GF-D8 (cell line): ENCODE data around the gene FSIP2.
"Not testable (repeated sequence)": the region's sequence is repeated elsewhere in the genome, so short reads cannot be mapped to it uniquely, and the experiment has no call there.

Experiments
- DNase-seq: peaks from one replicate; lab custom pipeline; 2025; lab: John Stamatoyannopoulos, UW

Gene FSIP2

DNA sequence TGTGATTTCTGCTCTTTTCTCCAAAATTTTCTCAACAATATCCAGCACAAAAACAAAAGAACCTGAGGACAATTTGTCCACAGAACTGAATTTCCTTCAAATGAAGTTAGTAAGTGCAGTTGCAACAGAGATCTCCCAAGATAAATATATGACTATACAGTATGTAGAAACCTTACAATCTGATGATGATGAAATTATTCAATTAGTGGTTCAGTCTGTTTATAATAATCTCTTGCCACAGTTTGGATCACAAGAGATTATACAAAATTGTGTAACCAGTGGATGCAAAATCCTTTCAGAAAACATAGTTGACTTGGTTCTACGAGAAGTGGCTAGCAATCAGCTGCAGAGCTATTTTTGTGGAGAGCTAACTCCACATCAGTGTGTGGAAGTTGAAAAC is 68.7 kb downstream of the FSIP2 start:
- no peak for DNase-seq

DNA sequence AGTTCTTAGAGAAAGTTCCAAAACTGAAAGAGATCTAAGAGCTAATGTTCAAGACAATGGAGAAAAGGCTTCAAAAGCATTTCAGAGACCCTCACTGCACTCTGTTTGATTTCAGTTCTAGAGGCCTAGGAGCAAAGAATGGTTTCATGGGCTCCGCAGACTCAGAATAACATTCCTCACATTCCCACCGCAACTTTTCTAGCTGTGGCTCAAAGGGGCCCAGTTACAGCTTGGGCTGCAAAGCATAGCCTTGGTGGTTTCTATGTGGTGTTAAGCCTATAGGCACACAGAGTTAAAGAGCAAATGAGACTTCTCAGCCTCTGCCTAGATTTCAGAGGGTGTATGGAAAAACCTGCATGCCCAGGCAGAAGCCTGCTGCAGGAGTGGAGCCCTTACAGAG is 73.0 kb downstream of the FSIP2 start:
- DNase-seq, result no peak

DNA sequence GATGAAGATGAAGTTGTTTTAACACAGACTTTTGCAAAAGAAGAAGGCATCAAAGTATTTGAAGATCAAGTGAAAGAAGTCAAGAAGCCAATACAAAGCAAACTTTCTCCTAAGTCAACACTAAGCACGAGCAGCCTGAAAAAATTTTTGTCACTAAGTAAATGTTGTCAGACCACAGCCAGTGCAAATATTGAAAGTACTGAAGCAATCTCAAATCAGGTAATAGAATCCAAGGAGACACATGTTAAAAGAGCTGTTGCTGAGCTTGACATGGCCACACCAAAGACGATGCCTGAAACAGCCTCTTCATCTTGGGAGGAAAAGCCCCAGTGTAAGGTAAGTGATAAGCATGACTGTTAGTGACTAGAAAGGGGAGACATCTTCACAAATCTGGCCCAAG is 75.1 kb downstream of the FSIP2 start:
- DNase-seq, result no peak

DNA sequence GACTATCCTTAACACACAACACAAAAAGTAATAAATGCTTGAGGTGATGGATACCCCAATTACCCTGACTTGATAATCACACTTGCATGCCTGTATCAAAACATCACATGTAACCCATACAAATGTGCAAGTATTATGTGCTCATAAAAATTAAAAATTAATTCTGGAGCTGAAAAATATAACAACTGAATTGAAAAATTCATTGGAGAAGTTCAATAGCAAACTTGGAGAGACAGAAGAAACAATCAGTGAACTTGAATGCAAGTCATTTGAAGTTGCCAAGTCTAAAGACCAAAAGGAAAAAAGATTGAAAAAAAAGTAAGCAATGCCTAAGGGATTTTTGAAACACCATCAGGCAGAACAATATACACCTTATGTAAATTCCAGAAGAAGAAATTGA is 79.4 kb downstream of the FSIP2 start:
- DNase-seq, result no peak

DNA sequence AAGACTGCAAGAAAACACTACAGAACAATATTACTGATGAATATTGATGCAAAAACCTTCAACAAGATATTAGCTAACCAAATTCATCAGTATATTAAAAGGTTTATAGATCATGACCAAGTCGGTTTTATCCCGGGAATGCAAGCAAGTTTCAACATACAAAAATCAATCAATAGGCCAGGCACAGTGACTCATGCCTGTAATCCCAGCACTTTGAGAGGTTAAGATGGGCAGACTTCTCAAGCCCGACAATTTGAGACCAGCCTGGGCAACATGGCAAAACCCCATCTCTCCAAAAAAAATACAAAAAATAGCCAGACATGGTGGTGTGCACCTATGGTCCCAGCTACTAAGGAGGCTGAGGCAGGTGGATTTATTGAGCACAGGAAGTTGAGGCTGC is 82.9 kb downstream of the FSIP2 start:
- DNase-seq, result no peak

DNA sequence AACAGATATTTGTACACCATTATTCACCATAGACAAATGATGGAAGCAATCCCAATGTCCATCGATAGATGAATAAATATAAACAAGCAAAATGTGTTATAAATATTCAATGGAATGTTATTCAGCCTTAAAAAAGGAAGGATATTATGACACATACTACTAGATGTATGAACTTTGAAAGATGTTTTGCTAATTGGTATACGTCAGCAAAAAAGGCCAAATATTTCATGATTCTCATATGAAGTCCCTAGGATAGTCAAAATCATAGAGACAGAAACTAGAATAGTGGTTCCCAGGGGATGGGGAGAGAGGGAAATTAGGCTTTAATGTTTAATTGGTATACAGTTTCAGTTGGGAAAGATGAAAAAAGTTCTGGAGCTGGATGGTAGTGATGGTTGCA is 85.2 kb downstream of the FSIP2 start:
- no peak for DNase-seq

DNA sequence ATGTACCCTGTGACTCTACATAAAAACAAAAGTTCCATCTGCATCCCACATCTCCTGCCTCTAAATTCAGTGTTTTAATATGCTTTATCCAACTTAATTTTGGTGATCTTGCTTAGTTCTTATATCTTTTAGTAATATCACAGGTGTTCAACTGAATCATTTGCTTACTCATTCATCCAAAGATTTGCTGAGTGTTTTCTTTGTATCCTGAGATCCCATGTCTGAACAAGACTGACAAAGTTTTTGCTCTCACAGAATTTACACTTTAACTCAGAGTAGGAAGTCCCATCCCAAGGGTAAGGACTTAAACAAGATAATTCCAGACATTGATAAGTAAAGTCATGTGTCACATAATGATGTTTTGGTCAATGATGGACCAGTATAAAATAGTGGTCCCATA is 87.0 kb downstream of the FSIP2 start:
- DNase-seq, result no peak

DNA sequence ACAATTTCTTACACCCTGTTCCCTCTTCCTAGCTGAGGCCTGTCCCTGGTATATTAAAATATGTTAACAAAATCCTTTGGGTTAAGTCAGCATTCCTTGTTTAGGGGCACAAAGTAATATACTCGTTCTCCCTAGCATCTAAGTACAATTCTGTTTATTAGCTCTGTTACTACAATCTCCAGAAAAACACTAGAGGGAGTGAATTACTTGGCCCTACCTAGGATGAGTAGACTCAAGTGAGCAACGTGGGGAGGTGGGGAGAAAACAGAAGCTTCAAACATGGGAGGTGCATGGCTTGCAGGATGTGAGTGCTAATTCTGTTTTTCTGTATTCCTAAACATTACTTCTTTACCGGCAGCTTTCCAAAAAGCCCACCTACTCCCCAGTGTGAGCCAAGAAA is 89.7 kb downstream of the FSIP2 start:
- DNase-seq, result no peak

DNA sequence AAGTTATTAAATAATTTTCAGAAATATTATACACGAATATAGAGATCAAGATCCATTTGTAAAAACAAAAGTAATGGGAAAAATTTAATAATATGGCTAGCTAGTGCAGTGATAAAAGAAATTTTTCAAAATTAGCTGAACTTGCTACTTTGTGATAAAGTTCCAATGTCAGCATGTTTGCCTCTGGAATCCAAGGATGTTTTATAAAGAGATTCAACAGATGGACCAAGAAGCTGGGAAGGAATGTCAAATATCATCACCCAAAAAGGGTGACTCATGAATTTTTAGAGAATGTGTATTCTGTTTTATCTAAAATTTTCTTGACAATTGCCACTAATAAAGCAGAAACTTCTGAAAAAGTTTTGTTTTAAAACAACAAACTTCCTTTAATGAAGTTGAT is 95.3 kb downstream of the FSIP2 start:
- DNase-seq, result no peak

DNA sequence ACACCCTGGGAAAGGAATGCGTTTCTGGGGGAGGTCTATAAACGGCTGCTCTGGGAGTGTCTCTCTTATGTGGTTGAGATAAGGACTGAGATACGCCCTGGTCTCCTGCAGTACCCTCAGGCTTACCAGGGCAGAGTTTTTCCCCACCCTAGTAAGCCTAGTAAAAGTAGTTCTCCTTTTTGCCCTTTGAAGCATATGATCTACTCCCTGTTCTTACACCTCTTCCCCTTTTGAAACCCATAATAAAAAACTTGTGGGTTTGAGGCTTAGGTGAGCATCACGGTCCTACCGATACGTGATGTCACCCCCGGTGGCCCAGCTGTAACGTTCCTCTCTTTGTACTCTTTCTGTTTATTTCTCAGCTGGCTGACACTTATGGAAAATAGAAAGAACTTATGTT is 97.4 kb downstream of the FSIP2 start:
- DNase-seq, result no peak

DNA sequence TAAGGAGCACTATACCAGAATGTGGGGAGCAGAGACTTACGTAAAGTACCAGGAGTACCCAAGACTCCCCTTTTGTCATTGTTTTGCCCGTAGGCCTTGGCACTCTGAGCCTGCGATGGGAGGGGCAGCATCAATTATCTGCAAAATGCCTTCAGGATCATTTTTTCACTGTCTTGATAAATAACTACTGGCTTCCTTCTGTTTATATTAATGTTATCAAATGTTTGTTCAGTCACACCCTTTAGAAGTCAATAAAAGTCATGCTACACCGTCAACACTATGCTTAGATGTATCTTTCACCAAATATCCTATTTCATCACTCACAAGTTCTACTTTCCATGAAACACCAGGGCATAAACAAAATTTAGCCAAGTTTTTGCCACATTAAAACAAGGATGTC is 116.3 kb downstream of the FSIP2 start:
- DNase-seq, result no peak

DNA sequence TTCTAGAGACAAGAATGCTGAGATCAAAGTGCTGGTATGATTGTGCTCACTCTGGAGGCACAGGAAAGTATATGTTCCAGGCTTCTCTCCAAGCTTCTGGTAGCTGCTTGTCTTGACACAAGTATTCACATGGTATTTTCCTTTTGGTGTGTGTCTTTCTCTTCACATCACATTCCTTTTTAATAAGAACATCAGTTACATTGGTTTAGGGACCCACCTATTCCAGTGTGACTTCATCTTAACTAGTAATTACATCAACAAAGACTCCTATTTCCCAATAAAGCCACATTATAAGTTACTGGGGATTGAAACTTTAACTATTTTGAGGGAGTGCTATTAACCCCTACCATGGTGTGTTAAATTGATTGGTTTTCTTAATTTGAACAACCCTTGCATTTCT is 119.1 kb downstream of the FSIP2 start:
- DNase-seq, result no peak

DNA sequence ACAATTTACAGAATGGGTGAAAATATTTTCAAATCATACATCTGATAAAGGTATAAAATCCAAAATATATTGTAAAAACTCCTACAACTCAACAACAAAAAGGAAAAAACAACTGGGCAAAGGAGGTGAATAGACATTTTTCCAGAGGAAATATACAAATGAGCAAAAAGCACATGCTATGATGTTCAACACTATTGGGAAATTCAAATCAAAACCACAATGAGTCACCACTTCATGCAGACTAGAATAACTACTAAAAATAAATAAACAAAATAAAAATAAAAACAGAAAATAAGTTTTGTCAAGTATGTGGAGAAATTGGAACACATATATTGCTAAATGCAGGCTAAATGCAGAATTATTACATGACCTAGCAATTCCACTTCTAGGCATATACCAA is 120.9 kb downstream of the FSIP2 start:
- no peak for DNase-seq

DNA sequence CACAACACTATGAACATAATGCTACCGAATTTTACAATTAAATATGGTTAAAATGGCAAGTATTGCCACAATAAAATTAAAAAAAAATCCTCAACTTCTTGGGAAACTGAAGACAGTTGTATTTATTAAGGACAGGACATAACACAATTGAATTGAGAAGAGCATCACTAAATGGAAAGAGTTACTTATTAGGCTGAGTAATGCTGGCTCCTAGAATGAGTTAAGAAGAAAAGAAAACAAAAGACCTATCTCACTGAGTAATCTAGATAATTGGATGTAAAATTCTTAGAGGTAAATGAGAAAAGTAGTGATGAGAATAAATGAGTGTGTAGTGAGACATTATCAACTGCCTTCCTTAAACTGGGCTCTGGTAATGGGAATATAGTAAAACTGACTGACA is 121.7 kb downstream of the FSIP2 start:
- no peak for DNase-seq

DNA sequence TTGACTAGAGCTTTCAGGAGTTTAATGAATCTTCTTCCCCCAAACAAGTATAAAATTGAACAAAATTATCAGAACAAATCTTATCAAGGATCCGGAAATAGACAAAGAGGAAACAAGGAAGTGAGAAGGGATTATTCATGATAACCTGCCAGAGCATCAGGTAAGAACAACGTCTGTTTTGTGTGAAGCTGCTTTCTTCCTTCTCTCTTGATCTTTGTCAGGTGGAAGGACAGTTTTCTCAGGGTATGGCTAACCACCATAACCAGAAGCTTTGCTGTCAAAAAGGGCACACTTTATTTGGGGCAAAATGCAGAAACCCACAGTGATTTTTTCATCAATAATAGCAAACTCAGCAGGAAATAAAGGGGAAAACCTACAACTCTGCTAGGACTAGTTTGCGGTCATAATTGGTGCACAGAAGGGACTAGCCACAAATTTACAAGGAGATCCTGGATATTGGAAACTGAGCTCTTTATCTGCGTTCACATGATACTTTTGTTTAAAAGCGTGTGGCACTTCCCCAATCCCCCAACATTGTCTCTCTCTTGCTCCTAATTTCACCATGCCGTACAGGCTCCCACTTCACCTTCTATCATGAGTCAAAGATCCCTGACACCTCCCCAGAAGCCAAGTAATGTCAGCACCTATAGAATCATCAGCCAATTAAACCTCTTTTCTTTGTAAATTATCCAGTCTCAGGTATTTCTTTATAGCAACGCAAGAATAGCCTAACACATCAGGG is 124.2 kb downstream of the FSIP2 start:
- no peak for DNase-seq

DNA sequence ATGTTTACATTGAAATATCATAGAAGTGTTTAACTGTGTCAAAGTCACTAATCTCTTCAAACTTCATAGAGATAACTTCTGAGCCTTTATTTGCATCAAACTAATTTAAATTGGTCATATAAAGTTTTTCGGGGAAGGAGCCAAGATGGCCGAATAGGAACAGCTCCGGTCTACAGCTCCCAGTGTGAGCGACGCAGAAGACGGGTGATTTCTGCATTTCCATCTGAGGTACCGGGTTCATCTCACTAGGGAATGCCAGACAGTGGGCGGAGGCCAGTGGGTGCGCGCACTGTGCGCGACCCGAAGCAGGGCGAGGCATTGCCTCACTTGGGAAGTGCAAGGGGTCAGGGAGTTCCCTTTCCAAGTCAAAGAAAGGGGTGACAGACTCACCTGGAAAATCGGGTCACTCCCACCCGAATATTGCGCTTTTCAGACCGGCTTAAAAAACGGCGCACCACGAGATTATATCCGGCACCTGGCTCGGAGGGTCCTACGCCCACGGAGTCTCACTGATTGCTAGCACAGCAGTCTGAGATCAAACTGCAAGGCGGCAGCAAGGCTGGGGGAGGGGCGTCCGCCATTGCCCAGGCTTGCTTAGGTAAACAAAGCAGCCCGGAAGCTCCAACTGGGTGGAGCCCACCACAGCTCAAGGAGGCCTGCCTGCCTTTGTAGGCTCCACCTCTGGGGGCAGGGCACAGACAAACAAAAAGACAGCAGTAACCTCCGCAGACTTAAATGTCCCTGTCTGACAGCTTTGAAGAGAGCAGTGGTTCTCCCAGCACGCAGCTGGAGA is 126.1 kb downstream of the FSIP2 start:
- not testable (repeated sequence) for DNase-seq

DNA sequence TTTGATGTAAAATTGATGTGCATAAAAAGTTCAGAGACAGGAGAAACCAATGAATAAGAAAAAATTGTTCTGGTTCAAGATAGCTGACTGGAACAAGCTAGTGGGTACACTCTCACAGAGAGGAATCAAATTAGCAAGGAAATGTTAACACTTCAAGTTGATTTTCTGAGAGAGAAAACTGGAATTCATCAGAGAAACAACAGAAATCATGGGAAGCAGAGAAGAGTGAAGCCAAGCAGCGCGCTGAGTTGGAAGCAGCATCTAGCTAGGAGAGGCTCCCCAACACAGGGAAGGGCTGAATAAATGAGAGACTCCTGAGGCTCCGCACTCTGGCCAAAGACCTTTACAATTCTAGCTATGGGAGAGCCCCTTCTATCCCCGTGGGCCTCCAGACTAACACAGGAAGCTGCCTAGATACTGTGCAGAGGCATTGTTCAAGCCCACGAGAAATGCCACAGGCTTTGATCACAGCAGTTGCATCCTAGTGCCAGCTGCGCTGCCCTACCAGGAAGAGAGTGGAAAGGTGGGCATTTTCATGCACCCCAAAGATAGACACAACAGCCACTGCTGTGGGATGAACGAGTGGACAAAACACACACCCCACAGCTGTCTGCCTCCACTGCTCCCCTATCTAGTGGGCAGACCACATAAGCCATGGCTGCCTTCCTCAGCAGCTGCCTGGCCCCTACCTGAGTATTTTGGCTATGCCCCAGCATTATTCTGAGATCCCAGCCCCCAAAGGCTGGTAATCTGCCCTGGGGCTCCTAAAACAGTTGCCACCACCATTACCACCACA is 136.7 kb downstream of the FSIP2 start:
- DNase-seq, result no peak

DNA sequence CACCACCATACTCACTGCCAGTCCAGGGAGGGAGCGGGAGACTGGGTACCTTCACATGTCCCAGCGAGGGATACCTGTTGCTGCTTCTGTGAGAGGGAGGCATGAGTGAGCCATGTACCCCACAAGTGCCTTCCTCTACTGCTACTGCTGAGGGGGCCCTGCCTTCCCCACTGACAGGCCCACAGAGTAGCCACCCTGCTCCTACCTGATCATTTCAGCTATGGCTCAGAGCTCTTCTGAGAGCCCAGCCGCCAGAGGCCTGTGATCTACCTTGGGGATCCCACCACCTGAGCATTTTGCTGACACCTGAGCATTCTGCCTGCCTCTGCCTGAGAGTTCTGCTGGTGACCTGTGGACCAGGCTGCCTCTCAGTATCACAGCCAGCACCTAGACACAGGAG is 137.6 kb downstream of the FSIP2 start:
- no peak for DNase-seq

DNA sequence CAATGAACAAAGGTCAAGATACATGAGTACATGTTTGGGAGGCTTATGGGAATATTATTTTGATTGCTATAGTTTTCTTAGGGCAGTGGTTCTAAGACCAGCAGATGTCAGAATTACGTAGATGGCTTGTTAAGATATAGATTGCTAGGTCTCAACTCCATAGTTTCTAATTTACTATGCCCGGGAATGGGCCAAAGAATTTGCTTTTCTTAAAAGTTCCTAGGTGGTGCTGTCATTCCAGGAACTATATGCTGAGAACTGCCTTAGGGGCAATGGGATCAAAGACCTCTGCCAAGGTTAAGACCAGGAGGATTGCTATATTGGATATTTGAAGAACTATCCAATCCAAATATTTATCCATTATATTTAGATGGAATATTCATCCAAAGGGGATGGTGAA is 141.8 kb downstream of the FSIP2 start:
- DNase-seq, result no peak
